Stimulated activated CD8-positive, alpha-beta memory T cell treated with anti-CD3 and anti-CD28 coated beads, Interleukin-4, amount 100 ng/mL, for 4 hours (primary cell): Measurements from ENCODE around the gene SH3TC1.

Experiments used
- DNase-seq, 2 donors: peaks; one replicate each; pipeline ENCODE4 v3.0.0-alpha.2; 2020; ENCODE audit warnings: low read depth in 2 of 2, low spot score in 1 of 2

Gene SH3TC1

GRCh38 chr4:8180310-8181093, 18.6 kb upstream of the SH3TC1 start:
- no peak for DNase-seq

- no peak for DNase-seq
These were observed 18.0 kb upstream of the SH3TC1 start for GRCh38 chr4:8181119-8181518.

GRCh38 chr4:8181844-8182243, 17.2 kb upstream of the SH3TC1 start:
- no peak for DNase-seq

GRCh38 chr4:8182294-8182693, 16.8 kb upstream of the SH3TC1 start:
- no peak for DNase-seq

GRCh38 chr4:8182858-8183725, 16.0 kb upstream of the SH3TC1 start:
- no peak for DNase-seq

GRCh38 chr4:8184061-8184460, 15.0 kb upstream of the SH3TC1 start:
- no peak for DNase-seq

- no peak for DNase-seq
These were observed 13.8 kb upstream of the SH3TC1 start for GRCh38 chr4:8185295-8185694.

- DNase-seq, result no peak
These were observed 13.2 kb upstream of the SH3TC1 start for GRCh38 chr4:8185930-8186329.

- DNase-seq, result no peak
These were observed 11.0 kb upstream of the SH3TC1 start for GRCh38 chr4:8188085-8188484.

GRCh38 chr4:8188743-8189550, 10.1 kb upstream of the SH3TC1 start:
- DNase-seq, result no peak

- DNase-seq, result no peak
These were observed 9.3 kb upstream of the SH3TC1 start for GRCh38 chr4:8189551-8190466.

GRCh38 chr4:8191136-8191747, 7.8 kb upstream of the SH3TC1 start:
- DNase-seq, result no peak

GRCh38 chr4:8192748-8193738, 6.0 kb upstream of the SH3TC1 start:
- DNase-seq, result no peak

- no peak for DNase-seq
These were observed 4.5 kb upstream of the SH3TC1 start for GRCh38 chr4:8194306-8195242.

- no peak for DNase-seq
These were observed 3.7 kb upstream of the SH3TC1 start for GRCh38 chr4:8195431-8195830.

- no peak for DNase-seq
These were observed 3.1 kb upstream of the SH3TC1 start for GRCh38 chr4:8195841-8196458.

- no peak for DNase-seq
These were observed 1.6 kb upstream of the SH3TC1 start for GRCh38 chr4:8197521-8197920.
